ENCODE measurements around the gene ARL8B. TPM values are rescaled to one million over a fixed set of nuclear protein-coding genes. Genes with fewer than 3 reads are reported as not detected.

The ARL8B gene
- total RNA-seq, 1 experiment from 2014 or later, result 51.8 TPM

GRCh38 chr3:5096336-5097008 lies 25.6 kb upstream of the ARL8B start:
- POLR2A ChIA-PET, result no interaction called here
- no peaks in the 10 kb centered on the region for H3K27me3 ChIP-seq (ENCODE audit: control insufficient read depth, insufficient read depth, low read length)
- TF ChIP-seq SIN3A (IDR thresholded peaks at IDR 0.05; ENCODE audit: borderline replicate concordance, insufficient read depth, low read depth, low read length) (no peak), POLR2AphosphoS5 (IDR thresholded peaks at IDR 0.05; ENCODE audit: low read depth, low read length) (no peak), TCF7L2 (IDR thresholded peaks at IDR 0.05; ENCODE audit: low read depth, low read length) (no peak), CTCF (IDR thresholded peaks at IDR 0.05) (no peak)
- TF ChIP-seq, protein P1, sequence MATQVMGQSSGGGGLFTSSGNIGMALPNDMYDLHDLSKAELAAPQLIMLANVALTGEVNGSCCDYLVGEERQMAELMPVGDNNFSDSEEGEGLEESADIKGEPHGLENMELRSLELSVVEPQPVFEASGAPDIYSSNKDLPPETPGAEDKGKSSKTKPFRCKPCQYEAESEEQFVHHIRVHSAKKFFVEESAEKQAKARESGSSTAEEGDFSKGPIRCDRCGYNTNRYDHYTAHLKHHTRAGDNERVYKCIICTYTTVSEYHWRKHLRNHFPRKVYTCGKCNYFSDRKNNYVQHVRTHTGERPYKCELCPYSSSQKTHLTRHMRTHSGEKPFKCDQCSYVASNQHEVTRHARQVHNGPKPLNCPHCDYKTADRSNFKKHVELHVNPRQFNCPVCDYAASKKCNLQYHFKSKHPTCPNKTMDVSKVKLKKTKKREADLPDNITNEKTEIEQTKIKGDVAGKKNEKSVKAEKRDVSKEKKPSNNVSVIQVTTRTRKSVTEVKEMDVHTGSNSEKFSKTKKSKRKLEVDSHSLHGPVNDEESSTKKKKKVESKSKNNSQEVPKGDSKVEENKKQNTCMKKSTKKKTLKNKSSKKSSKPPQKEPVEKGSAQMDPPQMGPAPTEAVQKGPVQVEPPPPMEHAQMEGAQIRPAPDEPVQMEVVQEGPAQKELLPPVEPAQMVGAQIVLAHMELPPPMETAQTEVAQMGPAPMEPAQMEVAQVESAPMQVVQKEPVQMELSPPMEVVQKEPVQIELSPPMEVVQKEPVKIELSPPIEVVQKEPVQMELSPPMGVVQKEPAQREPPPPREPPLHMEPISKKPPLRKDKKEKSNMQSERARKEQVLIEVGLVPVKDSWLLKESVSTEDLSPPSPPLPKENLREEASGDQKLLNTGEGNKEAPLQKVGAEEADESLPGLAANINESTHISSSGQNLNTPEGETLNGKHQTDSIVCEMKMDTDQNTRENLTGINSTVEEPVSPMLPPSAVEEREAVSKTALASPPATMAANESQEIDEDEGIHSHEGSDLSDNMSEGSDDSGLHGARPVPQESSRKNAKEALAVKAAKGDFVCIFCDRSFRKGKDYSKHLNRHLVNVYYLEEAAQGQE (IDR thresholded peaks at IDR 0.05; ENCODE audit: insufficient read depth in 1 of 2, low read depth in 2 of 2, low read length in 1 of 2), result no peak
- CTCF ChIA-PET, result no interaction called here
- no peaks in the 10 kb centered on the region for H3K36me3 ChIP-seq (ENCODE audit: control insufficient read depth, insufficient read depth, low read length)
- in situ Hi-C loops (cut with HindIII; ENCODE audit: low pct_unique_long_range_greater_than_20kb, low sequenced_read_pairs), result no loop called here
- BruUV-seq (replicated peaks), result no TSS peak
- no peak overlapping the region for H3K27ac ChIP-seq (ENCODE audit: low read length)
- ATAC-seq (no peak), DNase-seq (ENCODE audit: low read depth, low spot score) (no peak)
- no peak overlapping the region for H3K4me3 ChIP-seq (ENCODE audit: low read depth in 2 of 2, low read length in 2 of 2)
- no peaks in the 10 kb centered on the region for H3K4me1 ChIP-seq (ENCODE audit: control insufficient read depth, insufficient read depth, low read length)
- intact Hi-C loops (cut with micrococcal nuclease; ENCODE audit: unreplicated experiment), result no loop called here
- H3K9me3 ChIP-seq (ENCODE audit: control insufficient read depth, insufficient read depth, low read depth, low read length), result no peaks in the 10 kb centered on the region

- Histone ChIP-seq H3K27me3 (ENCODE audit: control insufficient read depth, insufficient read depth, low read length) (no peaks in the 10 kb centered on the region), H3K9me3 (ENCODE audit: control insufficient read depth, insufficient read depth, low read depth, low read length) (no peaks in the 10 kb centered on the region), H3K4me3 (ENCODE audit: low read depth in 2 of 2, low read length in 2 of 2) (no peak overlapping the region), H3K36me3 (ENCODE audit: control insufficient read depth, insufficient read depth, low read length) (no peaks in the 10 kb centered on the region), H3K27ac (ENCODE audit: low read length) (no peak overlapping the region), H3K4me1 (ENCODE audit: control insufficient read depth, insufficient read depth, low read length) (no peaks in the 10 kb centered on the region)
- ATAC-seq (no peak), DNase-seq (ENCODE audit: low read depth, low spot score) (no peak)
- ChIA-PET CTCF (no interaction called here), POLR2A (no interaction called here)
- no TSS peak for BruUV-seq (replicated peaks)
- TF ChIP-seq POLR2AphosphoS5 (IDR thresholded peaks at IDR 0.05; ENCODE audit: low read depth, low read length), result no peak
- no peak for TF ChIP-seq CTCF (IDR thresholded peaks at IDR 0.05)
- TF ChIP-seq, protein P1 (IDR thresholded peaks at IDR 0.05; ENCODE audit: insufficient read depth in 1 of 2, low read depth in 2 of 2, low read length in 1 of 2), result no peak
- no peak for TF ChIP-seq SIN3A (IDR thresholded peaks at IDR 0.05; ENCODE audit: borderline replicate concordance, insufficient read depth, low read depth, low read length)
- no peak for TF ChIP-seq TCF7L2 (IDR thresholded peaks at IDR 0.05; ENCODE audit: low read depth, low read length)
- intact Hi-C loops (cut with micrococcal nuclease; ENCODE audit: unreplicated experiment) (no loop called here), in situ Hi-C loops (cut with HindIII; ENCODE audit: low pct_unique_long_range_greater_than_20kb, low sequenced_read_pairs) (no loop called here)
Observed at GRCh38 chr3:5098346-5098745, 23.7 kb upstream of the ARL8B start.
